K562 (cell line): ENCODE measurements around the gene PTTG2. TPM values are rescaled to one million over a fixed set of nuclear protein-coding genes. Genes with fewer than 3 reads are reported as not detected.

Experiments used
- ERF ChIP-seq: fragments of 450-650 bp; formaldehyde crosslinking; IDR thresholded peaks from 2 replicates; pipeline ENCODE4 v1.4.0; 2020; ENCODE audit warnings: mild to moderate bottlenecking, mixed read lengths
- NKRF ChIP-seq: fragments of 450-650 bp; IDR thresholded peaks from 2 replicates; pipeline ENCODE4 v1.6.1; 2016; ENCODE audit warnings: borderline replicate concordance
- REST ChIP-seq, 2 experiments: fragments of 450-650 bp; formaldehyde crosslinking in 1 of 2; IDR thresholded peaks; 2 replicates each; pipeline versions ENCODE4 v1.4.0 to v1.6.1; 2014 to 2020; ENCODE audit warnings: mild to moderate bottlenecking in 2 of 2, borderline replicate concordance in 1 of 2, low read depth in 1 of 2
- TSHZ1 ChIP-seq: fragments of 250-450 bp; sonication (Bioruptor Pico); IDR thresholded peaks from 2 replicates; pipeline ENCODE4 v1.4.0; 2020; ENCODE audit warnings: mild to moderate bottlenecking, moderate library complexity
- XRCC4 ChIP-seq: IDR thresholded peaks from one replicate; pipeline ENCODE4 v1.6.1; 2011; ENCODE audit not compliant: insufficient read depth, insufficient read length; ENCODE audit errors: extremely low read depth
- ZBTB11 ChIP-seq, 3 experiments: fragments of 200-800 bp in 1 of 3; fragments of 250-450 bp in 1 of 3; fragments of 450-650 bp in 1 of 3; sonication (Bioruptor Pico) in 1 of 3; sonication (Bioruptor generic) in 1 of 3; formaldehyde crosslinking in 1 of 3; IDR thresholded peaks; 2 replicates each; pipeline versions ENCODE4 v1.6.1 to v1.8.0; 2016 to 2022; ENCODE audit warnings: mild to moderate bottlenecking in 2 of 3, missing genetic modification characterization in 2 of 3, missing compliant biosample characterization in 1 of 3, moderate library complexity in 1 of 3
- ZBTB17 ChIP-seq: fragments of 450-650 bp; formaldehyde crosslinking; IDR thresholded peaks from 2 replicates; pipeline ENCODE4 v1.4.0; 2020; ENCODE audit warnings: mild to moderate bottlenecking
- polyA plus RNA-seq, 8 experiments: library from polyadenylated mRNA; depleted of rRNA in 4 of 8; stranded (reverse) in 5 of 8; unstranded in 3 of 8; fragments of >200 nt; fragmentation: Nextera tagmentation in 2 of 8; fragmentation: Illumina TruSeq in 1 of 8; extraction: Ambion mirVana in 2 of 8; extraction: Trizol in 1 of 8; gene quantifications; 2 replicates each; pipeline versions ENCODE4 v1.2.1 to v1.2.3, GENCODE V29; 2011 to 2014; ENCODE audit warnings: inconsistent platforms in 1 of 8, missing spikeins in 1 of 8
- total RNA-seq, 7 experiments: library from RNA; depleted of rRNA in 6 of 7; stranded (reverse); fragments of >200 nt in 6 of 7; fragmentation: Illumina TruSeq in 2 of 7; extraction: Trizol in 2 of 7; gene quantifications; 2 replicates each; pipeline versions ENCODE4 v1.2.1 to v1.2.3, GENCODE V29; 2011 to 2021; ENCODE audit warnings: low replicate concordance in 1 of 7

Gene PTTG2
- total and polyA plus RNA-seq, 9 of the 15 experiments (the other 6 are each of a cell fraction or from before 2014, with no cell fraction given), result not detected

GRCh38 chr4:37977471-37978247, 17.5 kb downstream of the PTTG2 start (continued):
- TF ChIP-seq NKRF (no peak), ERF (CRISPR knock-in tag) (no peak; the same call in 1 of the 2 replicates), XRCC4 (no peak), REST (IDR thresholded peaks at IDR 0.05; ENCODE audit: borderline replicate concordance) (no peak), REST (CRISPR knock-in tag; IDR thresholded peaks at IDR 0.05; ENCODE audit: low read depth) (0 out of 2 replicates have a peak, but pooled peaks have one; percentile 33), TSHZ1 (CRISPR knock-in tag) (no peak), ZBTB11 (CRISPR knock-in tag; IDR thresholded peaks at IDR 0.05) (no peak; a peak in 1 of 6 replicates), ZBTB17 (CRISPR knock-in tag) (0 out of 2 replicates have a peak, but pooled peaks have one; percentile 20)
